Adrenal gland (tissue), 5 donors: ENCODE data around the gene CEMP1.

Experiments used
- CTCF ChIP-seq, 6 experiments: fragments of 450-650 bp in 4 of 6; fragments of 200-600 bp in 2 of 6; sonication (generic) in 1 of 6; IDR thresholded peaks; 1 replicate in 5 of 6; 2 replicates in 1 of 6; pipeline versions ENCODE4 v1.5.1 to v1.8.0; 2016 to 2021; ENCODE audit warnings: antibody characterized with exemption in 6 of 6, mild to moderate bottlenecking in 2 of 6, moderate library complexity in 1 of 6
- POLR2A ChIP-seq, 2 donors: fragments of 450-650 bp; IDR thresholded peaks; one replicate each; pipeline ENCODE4 v1.6.1; 2017; ENCODE audit warnings: antibody characterized with exemption in 2 of 2, mild to moderate bottlenecking in 2 of 2, moderate library complexity in 1 of 2
- donor health status: DM: no; HTN: no; CAD: no.

GRCh38 chr16:2480948-2481347 lies 50.3 kb downstream of the CEMP1 start:
- TF ChIP-seq CTCF (IDR thresholded peaks at IDR 0.05) (no peak), POLR2A (IDR thresholded peaks at IDR 0.05) (no peak)
